ENCODE results near the gene C6orf89.

Gene C6orf89

DNA sequence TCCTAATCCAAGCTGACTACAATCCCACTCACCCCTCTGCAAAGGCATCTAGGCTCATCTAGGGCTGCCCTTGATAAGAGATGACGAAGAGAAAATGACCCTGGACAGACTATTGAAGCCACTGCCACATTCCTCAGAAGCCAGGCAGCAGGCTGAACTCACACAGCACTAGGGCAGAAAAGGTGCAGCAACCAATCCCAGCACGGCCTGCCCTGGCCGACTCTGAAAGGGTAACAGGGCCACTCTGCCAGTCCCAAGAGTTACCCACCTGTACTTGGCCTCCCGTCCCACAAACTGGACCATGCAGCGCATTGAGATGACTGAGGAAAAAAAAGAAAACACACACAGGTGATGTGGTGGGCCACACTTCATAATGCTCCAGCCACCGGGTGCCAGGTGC is 91.2 kb downstream of the C6orf89 start:
- no peak for TF ChIP-seq EZH2phosphoT487 (IDR thresholded peaks at IDR 0.05; ENCODE audit: borderline replicate concordance)
- TF ChIP-seq, protein P1, sequence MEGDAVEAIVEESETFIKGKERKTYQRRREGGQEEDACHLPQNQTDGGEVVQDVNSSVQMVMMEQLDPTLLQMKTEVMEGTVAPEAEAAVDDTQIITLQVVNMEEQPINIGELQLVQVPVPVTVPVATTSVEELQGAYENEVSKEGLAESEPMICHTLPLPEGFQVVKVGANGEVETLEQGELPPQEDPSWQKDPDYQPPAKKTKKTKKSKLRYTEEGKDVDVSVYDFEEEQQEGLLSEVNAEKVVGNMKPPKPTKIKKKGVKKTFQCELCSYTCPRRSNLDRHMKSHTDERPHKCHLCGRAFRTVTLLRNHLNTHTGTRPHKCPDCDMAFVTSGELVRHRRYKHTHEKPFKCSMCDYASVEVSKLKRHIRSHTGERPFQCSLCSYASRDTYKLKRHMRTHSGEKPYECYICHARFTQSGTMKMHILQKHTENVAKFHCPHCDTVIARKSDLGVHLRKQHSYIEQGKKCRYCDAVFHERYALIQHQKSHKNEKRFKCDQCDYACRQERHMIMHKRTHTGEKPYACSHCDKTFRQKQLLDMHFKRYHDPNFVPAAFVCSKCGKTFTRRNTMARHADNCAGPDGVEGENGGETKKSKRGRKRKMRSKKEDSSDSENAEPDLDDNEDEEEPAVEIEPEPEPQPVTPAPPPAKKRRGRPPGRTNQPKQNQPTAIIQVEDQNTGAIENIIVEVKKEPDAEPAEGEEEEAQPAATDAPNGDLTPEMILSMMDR (conservative IDR thresholded peaks at IDR 0.05; ENCODE audit: low read length), result no peak
- Histone ChIP-seq H3K36me3 (ENCODE audit: insufficient read depth, low read length) (peaks cover 67% of the 10 kb centered on the region), H4K20me1 (ENCODE audit: insufficient read depth, low read length, poor library complexity, severe bottlenecking) (peaks cover 32% of the 10 kb centered on the region)

DNA sequence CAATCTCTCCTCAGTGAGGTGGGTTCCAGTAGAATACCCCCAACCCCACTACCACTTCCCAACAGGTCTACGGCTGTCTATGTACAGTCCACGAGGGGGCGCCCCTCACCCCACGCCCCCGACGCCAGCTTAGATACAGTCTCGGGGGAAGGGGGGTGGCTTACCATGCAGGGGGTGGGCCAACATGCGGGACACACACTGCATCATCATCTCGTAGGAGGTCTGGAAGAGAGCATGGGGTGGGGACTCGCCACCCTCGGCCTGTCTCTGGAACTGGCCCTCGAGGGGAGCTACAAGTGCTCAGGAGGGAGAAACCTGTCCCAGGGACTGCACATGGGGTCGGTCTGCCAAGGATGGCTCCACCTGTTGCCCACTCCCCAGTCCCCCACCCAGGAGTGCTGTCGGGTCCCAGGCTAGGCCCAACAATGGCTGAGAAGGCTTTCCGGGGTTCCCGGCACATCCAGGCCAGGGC is 91.8 kb downstream of the C6orf89 start:
- Histone ChIP-seq H4K20me1 (ENCODE audit: insufficient read depth, low read length, poor library complexity, severe bottlenecking) (peaks cover 36% of the 10 kb centered on the region), H3K79me2 (ENCODE audit: insufficient read depth, low read length) (peaks cover 56% of the 10 kb centered on the region), H3K36me3 (ENCODE audit: insufficient read depth, low read length) (peaks cover 62% of the 10 kb centered on the region), H3K27me3 (ENCODE audit: insufficient read depth, low read length, poor library complexity, severe bottlenecking) (no peaks in the 10 kb centered on the region), H3K9me3 (ENCODE audit: insufficient read depth, low read depth, low read length) (no peaks in the 10 kb centered on the region), H3K4me3 (ENCODE audit: low read length, poor library complexity, severe bottlenecking) (no peak overlapping the region), H3K4me2 (ENCODE audit: low read depth, low read length, poor library complexity, severe bottlenecking) (no peak overlapping the region), H3K4me1 (ENCODE audit: insufficient read depth, low read length, poor library complexity, severe bottlenecking) (peaks cover 23% of the 10 kb centered on the region), H3K9ac (ENCODE audit: low read depth, low read length, poor library complexity, severe bottlenecking) (no peak overlapping the region), H3K9me2 (replicated peaks; ENCODE audit: low read depth, low read length) (no peaks in the 10 kb centered on the region), H3F3A (ENCODE audit: low read depth) (no peaks in the 10 kb centered on the region; the same call in 1 of the 2 replicates), H2AFZ (ENCODE audit: low read length) (no peak overlapping the region)
- TF ChIP-seq, protein P1 (conservative IDR thresholded peaks at IDR 0.05; ENCODE audit: low read length), result peak; percentile 59
- no peak for TF ChIP-seq EZH2phosphoT487 (IDR thresholded peaks at IDR 0.05; ENCODE audit: borderline replicate concordance)

More for the DNA sequence above, 91.2 kb downstream of the C6orf89 start:
- H3F3A ChIP-seq (ENCODE audit: low read depth), result no peaks in the 10 kb centered on the region; the same call in 1 of the 2 replicates
- no peaks in the 10 kb centered on the region for H3K9me2 ChIP-seq (replicated peaks; ENCODE audit: low read depth, low read length)
- no peaks in the 10 kb centered on the region for H3K27me3 ChIP-seq (ENCODE audit: insufficient read depth, low read length, poor library complexity, severe bottlenecking)
- H3K9me3 ChIP-seq (ENCODE audit: insufficient read depth, low read depth, low read length), result no peaks in the 10 kb centered on the region
- H3K9ac ChIP-seq (ENCODE audit: low read depth, low read length, poor library complexity, severe bottlenecking), result no peak overlapping the region
- no peak overlapping the region for H2AFZ ChIP-seq (ENCODE audit: low read length)
- peaks cover 22% of the 10 kb centered on the region for H3K4me1 ChIP-seq (ENCODE audit: insufficient read depth, low read length, poor library complexity, severe bottlenecking)
- no peak overlapping the region for H3K4me2 ChIP-seq (ENCODE audit: low read depth, low read length, poor library complexity, severe bottlenecking)
- H3K4me3 ChIP-seq (ENCODE audit: low read length, poor library complexity, severe bottlenecking), result no peak overlapping the region
- peaks cover 51% of the 10 kb centered on the region for H3K79me2 ChIP-seq (ENCODE audit: insufficient read depth, low read length)

All from Loucy (cell line).